NCI-H2171 treated with DMSO at 0.1 percent for 48 hours (cell line): ENCODE results near the gene RCBTB2.

Experiments used
- DNase-seq: peaks from one replicate; lab custom pipeline; 2025; lab: John Stamatoyannopoulos, UW

Gene RCBTB2

DNA sequence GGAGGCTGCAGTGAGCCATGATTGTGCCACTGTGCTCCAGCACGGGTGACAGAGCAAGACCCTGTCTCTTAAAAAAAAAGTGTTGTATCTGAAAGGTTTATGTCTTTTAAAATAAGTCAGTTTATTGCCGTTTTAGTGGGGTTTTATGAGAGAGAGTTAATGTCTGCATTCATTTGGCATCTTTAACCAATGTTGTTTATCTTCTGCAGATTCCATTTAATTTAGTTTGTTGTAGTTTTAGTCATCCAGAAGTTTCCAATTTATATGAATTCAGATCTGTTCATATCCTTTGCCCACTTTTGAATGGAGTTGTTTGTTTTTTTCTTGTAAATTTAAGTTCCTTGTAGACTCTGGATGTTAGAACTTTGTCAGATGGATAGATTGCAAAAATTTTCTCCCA, 83.2 kb downstream of the RCBTB2 start:
- no peak for DNase-seq

DNA sequence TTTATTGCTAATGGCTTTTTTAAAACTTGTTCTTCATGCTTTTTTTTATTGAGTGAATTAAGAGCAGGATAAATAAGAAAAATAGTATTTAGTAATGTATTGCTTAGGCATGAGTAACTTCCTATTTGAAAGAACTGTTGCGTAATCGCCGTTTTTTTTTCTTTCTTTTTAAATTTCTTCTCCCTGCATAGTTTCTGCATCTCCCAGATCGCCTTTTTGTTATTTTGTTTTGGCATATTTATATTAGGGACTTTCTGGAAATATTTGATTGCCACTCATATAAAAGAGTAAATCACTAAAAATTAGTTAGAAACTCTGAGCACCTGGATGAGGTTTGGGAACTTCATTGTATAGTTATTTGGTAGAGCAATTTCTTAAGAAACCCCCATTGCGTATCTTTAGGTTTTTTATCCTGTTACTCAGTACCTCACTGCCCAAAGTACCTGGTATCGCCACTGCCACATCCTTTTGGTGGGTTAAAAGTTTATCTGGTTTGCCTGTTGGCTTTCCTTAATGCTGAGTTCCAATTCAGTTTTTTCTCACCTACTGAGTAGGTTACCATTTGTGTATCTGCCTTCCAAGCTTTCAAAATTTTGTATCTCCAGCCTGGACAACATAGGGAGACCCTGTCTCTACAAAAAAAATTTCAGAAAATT, 83.8 kb downstream of the RCBTB2 start:
- no peak for DNase-seq

DNA sequence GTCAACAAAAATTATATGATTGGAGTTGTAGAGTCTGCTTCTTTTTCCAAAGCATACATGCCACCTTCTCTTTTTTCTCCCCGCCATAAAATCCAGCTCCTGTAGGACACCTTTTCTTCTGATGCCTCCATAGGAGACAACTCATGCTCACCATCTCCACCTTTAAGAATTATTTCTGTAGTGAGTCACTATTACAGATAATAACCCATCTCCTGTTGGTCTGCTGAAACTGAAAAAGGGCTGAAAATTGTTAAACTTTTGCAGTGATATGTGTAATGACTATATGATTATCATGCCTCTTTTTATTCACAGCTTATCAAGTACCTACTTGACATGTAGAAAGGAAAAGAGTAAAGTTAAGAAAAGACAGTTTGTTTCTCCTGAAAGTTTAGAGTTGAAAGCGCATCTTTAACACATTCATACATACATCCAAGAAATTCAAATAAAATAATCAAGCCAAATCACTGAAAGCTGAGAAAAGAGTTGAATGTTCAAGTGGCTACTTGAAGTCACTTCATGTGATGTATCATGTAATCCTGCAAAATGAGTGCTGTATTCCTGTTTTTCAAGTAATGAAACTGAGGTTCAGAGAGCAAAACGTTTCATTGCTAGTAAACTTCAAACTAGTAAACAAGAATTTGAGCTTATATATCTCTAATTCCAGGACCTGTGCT, 84.5 kb downstream of the RCBTB2 start:
- DNase-seq: no peak

DNA sequence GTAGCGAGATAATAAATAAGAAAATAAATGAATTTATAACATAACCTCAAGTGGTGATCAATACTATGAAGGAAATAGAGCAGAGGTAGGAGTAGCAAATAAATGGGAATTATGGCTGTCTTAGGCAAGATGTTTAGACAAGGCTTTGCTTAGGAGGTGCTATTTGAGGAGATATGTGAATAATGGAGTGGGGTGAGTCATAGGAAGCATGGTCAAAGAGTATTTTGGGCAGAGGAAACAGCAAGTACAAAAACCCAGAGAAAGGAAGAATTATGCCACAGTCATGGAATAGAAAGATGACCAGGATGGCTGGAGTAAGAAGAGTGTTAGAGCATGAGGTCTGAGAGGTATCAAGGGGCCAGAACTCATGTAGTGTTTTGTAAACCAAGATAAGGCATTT, 86.4 kb downstream of the RCBTB2 start:
- no peak for DNase-seq

DNA sequence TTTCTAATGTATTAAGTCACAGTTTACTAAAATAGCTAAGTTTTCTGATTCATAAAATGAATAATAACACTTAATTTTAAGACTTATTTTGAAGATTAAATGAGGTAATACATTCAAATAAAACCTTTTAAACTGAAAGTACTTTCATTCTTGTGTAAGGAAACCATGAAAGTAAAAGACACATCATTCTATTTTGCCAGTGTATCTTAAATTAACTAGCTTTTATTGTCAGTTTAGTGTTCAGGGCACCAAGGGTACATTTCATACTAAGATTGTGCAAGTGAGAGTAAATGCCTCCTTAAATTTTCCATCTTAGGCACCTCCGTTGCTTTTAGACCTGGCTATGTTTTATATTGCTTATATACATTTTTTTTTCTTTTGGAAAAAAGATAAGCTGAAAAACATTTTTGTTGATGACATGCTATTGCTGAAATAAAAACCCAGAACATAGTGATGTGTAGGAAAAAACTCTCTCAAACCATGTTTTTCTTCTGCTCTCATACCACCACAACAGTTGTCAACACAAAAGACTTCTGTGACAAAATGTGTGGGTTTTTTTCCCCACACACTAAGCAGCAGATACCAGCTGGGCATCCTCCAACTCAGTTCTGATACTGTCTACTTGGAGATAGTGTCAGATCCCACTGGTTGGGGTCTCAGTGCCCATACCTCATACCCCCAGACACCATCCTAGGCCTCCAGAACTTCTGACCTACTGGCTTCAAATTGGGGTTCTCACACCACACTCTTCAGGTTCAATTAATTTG, 89.3 kb downstream of the RCBTB2 start:
- DNase-seq: no peak
